ENCODE data around the gene CAPN11.
"Not testable (repeated sequence)": the region's sequence is repeated elsewhere in the genome, so short reads cannot be mapped to it uniquely, and the experiment has no call there.

Gene CAPN11

DNA sequence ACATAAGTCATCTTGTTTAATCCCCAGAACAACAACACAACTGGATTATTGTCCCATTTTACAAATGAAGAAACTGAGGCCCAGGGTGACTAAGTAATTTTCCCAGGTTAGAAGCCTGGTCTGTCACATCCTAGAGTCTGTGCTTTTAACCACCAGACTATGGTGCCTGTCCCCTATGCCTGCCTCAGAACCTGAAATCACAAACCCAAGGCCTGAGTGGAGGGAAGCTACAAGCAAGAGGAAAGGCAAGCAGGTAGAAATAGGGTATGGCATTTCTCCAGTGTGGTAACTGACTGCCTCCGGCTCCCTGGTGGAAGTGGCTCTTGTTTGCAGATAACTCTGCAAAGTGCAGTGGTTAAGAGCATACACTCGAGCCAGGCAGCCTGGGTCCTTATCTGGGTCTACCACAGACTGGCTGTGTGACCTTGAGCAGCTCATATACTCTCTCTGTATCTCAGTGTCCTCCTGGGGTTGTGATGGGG is 28.7 kb upstream of the CAPN11 start:
- no peak for DNase-seq (ENCODE audit: low read depth in 2 of 3, low spot score in 1 of 3)

DNA sequence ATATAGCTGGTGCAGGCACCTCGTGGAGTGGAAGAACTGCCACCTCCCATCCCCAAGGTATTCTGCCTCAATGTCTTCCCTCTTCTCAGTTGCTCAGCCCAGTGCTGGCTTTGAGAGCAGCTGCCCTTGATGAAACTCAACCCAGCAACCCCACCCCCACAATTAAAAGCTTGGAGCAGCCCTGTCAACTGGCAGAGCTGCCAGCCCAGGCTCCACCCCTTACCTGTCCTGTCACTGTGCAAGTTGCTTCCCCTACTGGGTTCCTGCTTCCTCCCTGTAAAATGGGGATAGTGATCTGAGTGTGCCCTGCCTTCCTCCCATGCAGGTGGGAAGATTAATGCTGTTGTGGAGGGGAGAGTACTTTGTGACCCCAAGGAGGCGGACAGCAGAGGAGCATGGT is 26.7 kb upstream of the CAPN11 start:
- DNase-seq (ENCODE audit: low read depth in 2 of 3, low spot score in 1 of 3), result no peak

DNA sequence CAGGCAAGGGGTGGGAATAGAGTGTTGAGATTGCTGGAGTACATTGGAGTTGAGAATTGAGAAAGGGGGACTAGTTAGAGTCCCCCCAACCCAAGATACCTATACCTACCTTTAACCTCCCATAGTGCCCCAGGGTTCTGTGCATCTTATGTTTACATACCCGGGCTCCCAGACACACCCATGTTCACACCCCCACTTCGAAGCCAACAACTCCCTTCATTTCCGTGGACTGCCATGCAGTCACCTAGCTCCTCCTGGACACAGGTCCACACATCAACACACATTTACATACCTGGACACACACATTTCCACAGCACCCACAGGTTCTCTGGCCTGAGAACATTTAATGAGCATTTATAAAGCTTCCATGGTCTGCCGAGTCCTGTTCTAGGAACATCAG is 26.1 kb upstream of the CAPN11 start:
- DNase-seq (ENCODE audit: low read depth in 2 of 3, low spot score in 1 of 3), result no peak

DNA sequence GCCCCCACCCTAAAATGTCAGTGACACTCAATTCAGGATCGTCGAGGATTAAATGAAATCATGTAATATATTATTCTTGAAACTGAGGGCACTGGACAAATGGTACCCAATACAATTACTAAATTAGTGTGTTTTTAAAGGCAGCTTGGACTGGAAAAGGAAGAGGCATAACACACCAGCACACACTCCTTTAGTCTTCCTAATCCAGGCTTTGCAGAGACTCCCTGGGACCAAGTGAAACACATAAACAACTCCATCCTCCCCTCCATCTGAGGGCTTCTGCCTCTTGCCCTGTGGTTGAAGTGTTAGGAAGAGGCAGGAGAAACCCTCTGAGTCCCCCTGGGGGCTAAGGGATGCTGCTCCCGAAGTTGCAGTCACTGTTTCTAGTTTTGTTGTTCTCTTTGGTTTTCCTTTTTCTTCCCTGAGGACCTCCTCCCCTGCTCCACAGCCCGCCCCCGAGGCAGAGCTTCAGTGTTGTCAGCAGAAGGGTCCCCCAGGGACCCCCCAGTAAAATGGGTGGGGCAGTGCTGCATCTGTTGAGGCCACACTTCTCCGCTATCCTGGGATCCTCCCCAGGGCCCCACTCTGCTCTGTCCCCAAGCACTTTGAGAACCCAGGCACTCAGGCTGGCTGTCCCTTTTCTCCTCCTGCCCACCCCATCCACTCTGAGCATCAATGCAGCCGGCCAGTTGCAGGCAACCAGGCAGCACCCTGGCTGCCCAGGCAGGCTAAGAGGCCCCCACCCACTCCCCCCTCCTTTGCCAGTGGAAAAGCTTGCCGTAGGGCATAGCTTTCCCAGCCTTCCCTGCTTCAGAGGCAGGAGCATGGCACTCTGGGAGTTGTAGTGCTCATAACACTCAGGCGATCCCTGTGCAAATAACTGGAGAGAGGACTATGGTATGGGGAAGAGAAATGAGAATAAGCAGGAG is 25.4 kb upstream of the CAPN11 start:
- DNase-seq (ENCODE audit: low read depth in 2 of 3, low spot score in 1 of 3), result no peak

DNA sequence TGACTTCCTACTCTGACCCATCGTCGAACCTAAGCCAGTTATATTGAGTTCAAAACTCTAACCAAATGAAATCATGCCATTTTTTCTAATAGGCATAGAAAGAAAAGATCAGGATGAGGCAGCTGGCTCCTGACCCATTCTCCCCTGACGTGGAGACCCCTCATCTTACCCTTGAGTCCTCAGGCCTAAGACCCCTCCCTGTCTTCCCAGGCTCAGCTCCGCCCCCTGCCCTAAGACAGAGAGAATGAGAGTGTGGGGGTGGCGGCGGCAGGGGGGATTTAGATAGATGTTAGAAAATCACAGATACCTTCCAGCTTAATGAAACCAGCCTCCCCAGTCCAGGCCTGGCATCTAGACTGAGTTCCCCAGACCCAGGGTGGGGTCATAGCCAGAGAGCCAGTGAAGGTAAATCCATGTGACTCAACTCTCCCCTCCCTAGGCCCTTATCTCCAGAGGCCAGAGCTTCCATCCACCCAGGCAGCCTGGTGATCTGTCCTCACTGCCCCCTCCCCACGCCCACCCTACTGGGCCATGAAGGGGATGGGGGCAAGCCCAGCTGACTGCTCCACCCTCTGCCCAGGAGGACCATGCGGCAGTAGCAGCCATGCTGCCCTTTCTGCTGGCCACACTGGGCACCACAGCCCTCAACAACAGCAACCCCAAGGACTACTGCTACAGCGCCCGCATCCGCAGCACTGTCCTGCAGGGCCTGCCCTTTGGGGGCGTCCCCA is 24.5 kb upstream of the CAPN11 start:
- DNase-seq (ENCODE audit: low read depth in 2 of 3, low spot score in 1 of 3), result no peak

DNA sequence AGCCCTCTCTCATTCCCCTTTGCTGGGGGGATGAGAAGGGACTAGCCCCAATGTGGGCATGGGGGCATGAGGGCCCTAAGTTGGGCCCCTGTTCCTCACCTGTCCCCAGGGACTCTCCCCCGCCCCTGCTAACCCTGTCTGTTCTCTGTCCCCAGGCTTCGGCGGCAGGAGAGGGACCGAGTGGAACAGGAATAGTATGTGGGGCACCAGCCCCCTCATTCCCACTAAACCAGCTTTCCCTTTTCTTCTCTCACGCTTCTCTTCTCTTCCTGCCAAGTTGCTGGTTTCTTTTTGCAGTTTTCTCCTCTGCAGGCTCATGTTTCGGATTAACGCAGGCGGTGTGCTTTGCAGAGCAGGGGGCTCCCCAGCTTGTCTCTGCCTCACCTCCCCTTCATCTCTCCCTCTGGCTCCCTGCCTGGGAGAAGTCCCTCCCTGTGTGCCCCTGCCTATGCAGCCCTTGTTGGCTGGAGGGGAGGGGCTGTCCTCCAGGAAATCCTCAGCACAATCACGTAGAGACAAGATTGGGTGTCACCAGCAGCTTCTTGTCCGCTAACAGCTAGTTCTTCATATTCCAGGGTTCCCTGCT is 23.4 kb upstream of the CAPN11 start:
- DNase-seq (ENCODE audit: low read depth in 2 of 3, low spot score in 1 of 3), result no peak

DNA sequence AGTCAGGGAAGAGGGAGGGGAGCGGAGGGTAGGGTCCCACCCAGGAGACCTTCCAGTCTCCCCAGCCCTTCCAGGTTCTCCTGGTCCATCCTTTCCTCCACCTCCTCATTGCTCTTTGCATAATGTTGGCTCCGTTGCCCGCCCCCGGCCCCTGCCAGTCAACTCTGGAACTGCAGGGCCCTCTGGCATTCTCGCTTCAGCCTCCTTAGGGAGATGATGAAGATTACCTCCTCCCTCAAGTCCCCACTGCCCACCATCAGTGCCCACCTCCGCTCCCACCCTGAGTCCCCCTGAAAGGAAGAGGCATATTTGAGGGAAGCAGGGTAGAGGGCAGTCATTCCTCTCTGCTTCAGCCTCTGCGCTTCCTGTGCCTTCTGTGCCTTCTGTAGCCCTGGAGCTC is 22.7 kb upstream of the CAPN11 start:
- no peak for DNase-seq (ENCODE audit: low read depth in 2 of 3, low spot score in 1 of 3)

DNA sequence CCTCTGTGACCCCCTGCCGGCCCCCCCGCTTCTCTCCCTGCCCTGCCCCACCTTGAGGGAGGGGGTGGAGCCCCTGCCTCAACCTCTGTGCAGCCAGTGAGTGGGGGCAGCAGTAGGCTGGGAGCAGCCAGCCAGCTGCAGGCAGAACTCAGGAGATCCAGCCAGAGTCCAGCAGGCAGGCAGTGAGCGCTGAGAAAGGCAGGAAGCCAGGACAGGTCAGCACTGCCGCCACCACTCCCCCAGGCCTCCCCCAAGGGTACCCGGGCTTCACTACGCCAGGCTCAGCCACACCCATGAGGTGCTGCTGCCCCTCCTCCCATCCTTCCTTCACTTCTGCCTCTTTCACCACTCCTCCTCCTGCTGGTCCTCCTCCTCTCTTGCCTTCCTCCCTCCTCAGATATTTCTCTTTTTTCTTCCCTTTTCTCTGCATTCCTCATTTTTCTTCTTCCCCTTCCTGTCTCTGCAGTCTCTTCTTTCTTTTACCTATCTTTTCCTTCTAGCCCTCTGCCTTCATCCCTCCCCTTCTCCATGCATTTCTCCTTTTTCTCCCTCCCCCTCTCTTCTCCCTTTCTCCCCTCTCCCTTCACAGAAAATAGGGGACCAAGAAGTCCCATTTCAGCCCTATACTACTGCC is 19.8 kb upstream of the CAPN11 start:
- DNase-seq (ENCODE audit: low read depth in 2 of 3, low spot score in 1 of 3), result no peak

DNA sequence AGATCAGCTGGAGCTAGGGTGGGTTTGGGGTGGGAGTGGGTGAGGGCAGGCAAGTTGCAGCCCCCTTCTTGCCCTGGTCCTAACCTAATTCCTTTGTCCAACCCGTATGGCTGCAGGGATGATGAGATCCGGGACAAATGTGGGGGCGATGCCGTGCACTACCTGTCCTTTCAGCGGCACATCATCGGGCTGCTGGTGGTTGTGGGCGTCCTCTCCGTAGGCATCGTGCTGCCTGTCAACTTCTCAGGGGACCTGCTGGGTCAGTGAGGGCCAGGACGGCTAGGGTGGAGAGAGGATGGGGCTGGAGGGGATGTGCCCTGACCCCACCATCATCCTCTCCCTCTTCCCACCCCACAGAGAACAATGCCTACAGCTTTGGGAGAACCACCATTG is 19.3 kb upstream of the CAPN11 start:
- no peak for DNase-seq (ENCODE audit: low read depth in 2 of 3, low spot score in 1 of 3)

DNA sequence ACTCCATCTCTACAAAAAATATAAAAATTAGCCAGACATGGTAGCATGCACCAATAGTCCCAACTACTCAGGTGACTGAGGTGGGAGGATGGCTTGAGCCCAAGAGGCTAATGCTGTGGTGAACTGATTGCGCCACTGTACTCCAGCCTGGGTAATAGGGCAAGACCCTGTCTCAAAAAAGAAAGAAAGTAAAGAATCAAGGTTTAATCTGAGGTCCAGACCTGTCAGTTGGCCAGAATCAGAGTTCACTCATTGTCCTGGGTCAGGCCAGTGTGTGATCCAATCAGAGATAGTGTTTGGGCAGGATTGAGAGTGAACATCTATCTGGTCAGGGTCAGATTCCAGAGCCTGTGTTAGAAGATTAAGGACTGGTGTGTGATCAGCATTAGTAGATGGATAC is 15.8 kb upstream of the CAPN11 start:
- no peak for DNase-seq (ENCODE audit: low read depth in 2 of 3, low spot score in 1 of 3)

DNA sequence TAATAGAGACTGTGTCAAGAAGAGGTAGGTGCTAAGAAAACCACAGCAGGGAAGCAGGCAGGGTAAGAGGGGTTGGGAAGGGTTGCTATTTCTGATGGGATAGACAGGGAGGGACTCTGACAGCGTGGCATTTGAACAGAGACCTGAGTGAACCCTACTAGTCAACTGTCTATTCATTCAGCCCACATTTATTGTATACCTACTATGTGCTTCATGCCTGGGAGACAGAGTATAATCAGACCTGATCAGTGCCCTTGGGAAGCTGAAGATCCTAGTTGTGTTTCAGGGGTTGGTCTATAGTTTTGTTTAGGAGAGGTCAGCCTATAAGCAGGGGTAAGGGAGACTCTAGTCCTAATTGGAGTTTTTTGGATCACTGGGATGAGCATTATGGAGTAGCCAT is 14.9 kb upstream of the CAPN11 start:
- no peak for DNase-seq (ENCODE audit: low read depth in 2 of 3, low spot score in 1 of 3)

DNA sequence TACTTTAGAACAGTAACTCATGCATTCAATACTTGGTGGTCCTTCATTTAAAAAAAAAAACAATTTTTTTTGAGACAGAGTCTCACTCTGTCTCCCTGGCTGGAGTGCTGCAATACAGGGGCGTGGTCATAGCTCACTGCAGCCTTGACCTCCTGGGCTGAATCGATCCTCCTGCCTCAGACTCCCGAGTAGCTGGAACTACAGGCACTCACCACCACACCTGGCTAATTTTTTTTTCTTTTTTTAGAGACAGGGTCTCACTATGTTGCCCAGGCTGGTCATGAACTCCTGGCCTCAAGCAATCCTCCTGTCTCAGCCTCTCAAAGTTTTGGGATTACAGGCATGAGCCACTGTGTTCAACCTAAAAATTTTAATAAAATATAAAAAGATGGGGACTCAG is 14.1 kb upstream of the CAPN11 start:
- DNase-seq (ENCODE audit: low read depth in 2 of 3, low spot score in 1 of 3), result not testable (repeated sequence)

DNA sequence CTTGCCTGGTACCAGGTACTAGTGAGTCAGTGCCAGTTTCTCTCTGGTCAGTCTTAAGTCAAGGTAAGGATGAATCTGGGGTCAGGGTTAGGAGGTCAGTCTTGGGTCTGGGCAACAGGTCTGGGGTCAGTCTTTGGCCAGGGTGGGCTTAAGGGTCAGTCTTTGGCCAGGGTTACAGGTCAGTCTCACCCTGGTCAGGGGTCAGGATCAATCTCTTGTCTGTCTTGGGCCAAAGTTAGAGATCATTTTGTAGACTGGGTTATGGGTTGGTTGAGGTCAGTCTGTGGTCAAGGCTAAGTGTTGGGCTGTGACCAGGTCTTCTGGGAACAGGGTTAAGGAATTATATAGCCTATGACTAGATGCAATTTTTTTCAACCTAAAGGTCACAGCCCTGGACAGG is 12.8 kb upstream of the CAPN11 start:
- no peak for DNase-seq (ENCODE audit: low read depth in 2 of 3, low spot score in 1 of 3)

DNA sequence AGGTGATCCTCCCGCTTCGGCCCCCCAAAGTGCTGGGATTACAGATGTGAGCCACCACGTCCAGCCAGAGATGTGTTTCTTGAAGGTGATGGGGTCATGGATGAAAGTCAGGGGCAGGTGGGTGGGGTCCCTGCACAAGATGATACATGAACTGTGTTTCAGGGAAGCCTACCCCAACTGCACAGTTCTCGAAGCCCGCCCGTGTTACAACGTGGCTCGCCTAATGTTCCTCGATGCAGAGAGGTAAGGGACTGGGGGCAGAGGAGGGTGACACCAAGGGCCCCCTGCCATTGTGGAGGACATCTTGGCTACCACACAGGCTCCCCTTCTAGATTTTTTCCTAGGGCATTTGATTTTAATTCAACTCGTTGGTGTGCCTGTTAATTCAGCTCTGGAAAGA is 11.9 kb upstream of the CAPN11 start:
- DNase-seq (ENCODE audit: low read depth in 2 of 3, low spot score in 1 of 3), result no peak

DNA sequence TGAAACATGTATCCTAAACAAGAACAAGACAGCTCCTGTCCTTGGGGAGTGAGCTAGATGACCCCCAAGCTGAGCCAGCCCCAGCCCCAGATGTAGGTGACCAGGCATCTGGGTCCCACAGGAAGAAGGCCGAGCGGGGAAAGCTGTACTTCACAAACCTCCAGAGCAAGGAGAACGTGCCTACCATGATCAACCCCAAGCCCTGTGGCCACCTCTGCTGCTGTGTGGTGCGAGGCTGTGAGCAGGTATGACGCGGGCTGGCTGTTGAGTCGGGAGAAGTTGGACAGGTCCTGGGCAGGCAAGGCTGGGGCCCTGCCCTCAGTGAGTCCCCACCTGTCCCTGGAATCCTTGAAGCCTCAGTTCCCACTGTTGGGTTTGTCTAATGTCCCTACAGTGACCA is 11.4 kb upstream of the CAPN11 start:
- no peak for DNase-seq (ENCODE audit: low read depth in 2 of 3, low spot score in 1 of 3)

DNA sequence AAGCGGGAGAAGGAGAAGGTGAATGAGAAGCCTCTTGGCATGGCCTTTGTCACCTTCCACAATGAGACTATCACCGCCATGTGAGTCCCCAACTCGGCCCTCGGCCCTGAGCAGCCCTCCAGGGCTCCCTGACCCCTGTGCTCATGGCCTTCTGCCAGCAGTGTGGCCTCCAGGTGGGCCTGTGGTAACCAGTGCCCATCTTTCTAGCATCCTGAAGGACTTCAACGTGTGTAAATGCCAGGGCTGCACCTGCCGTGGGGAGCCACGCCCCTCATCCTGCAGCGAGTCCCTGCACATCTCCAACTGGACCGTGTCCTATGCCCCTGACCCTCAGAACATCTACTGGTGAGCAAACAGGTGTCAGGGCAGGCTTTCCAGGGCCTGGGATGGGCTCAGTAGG is 10.3 kb upstream of the CAPN11 start:
- DNase-seq (ENCODE audit: low read depth in 2 of 3, low spot score in 1 of 3), result no peak

DNA sequence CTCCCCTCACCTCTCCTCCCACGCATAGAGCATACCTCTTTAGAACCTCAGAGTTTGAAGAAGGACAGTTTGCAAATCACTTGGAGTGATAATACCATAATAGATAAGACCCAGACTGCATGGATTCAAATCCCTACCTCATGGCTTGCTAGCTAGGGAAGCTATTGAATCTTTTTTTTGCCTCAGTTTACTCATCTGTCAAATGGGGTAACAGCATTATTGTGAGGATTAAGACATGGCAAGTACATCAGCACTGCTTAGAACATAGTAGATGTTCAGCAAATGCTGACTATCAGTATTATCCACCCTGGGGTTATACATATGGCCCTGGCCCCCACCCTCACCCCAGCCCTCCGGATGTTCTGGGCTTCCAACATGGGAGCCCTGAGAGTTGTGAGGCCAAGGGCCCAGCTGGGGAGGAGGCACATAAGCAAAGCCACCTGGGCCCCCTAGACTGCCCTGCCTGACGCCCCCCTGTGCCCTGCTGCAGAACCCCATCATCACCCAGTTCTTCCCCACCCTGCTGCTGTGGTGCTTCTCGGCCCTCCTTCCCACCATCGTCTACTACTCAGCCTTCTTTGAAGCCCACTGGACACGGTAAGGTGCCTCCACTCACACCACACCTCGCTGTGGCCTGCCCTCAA is 9.1 kb upstream of the CAPN11 start:
- DNase-seq (ENCODE audit: low read depth in 2 of 3, low spot score in 1 of 3), result no peak

DNA sequence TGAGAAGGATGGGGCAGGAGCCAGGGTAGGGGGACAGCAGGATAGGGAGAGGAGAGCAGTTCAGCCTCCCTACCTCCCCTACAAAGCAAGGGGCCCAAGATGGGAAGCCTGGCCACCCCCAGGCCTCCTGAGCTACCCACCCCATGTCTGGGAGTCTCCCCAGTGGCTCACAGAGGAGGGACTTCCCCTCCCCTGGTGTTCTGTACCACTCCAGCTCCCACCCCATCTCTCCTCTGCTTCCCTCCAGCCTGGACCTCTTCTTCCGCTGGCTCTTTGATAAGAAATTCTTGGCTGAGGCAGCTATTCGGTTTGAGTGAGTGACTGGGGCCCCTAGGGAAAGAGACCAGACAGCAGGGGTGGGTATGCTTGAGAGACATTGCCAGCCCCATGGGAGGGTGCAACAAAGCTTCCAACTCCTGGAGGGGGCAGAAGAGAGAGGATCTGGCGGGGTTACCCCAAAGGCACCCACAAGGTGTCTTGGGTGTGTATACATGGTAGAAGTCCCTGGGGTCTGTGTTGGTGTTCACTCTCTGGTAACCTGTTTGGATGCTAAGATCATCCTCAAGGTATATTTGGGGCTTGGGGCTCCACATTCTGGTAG is 8.2 kb upstream of the CAPN11 start:
- no peak for DNase-seq (ENCODE audit: low read depth in 2 of 3, low spot score in 1 of 3)

DNA sequence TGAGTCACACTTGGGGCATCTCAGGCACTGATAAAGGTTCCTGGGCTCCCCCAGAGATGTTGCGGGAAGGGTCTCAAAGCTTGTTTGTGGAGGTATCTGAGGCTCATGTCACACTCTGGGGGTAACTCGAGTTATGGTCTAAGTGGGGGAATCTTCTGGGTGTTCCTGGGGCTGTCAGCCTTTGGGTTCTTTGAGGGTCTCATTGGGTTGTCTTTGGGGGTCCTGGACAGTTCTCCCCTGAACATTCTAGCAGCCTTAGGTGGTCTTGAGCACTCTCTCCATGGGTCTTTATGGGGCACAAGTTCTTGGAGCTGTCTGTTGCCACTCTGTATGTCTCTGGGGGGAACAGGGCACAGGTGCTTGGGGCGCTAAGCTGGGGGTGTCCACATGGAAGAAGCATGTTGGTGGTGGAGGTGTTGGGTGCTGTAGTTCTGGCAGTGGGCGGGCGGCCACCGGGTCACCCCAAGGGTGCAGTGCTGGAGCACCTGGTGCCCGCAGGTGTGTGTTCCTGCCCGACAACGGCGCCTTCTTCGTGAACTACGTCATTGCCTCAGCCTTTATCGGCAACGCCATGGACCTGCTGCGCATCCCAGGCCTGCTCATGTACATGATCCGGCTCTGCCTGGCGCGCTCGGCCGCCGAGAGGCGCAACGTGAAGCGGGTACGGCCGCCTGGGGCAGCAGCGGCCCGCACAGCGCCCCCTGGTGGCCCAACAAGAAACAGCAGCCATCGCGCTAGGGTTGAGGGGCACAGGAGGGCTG is 7.1 kb upstream of the CAPN11 start:
- DNase-seq (ENCODE audit: low read depth in 2 of 3, low spot score in 1 of 3), result peak; percentile 65 to 80 (median 73)

DNA sequence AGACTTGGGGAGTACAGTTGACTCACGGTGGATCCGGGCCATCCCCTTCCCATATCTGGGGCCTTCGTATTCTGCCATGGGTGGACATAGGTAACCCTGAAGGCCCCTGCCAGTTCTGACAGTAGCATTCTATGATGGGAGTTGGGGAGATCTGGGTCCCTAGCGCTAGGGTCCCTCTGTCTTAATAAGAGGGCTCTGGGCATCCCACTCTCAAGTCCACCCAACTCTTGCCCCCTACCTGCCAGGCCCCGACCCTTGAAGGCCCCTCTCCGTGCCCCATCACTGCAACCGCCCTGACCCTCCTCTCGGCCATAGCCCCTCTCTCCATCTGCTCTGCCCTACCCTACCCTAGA is 6.5 kb upstream of the CAPN11 start:
- no peak for DNase-seq (ENCODE audit: low read depth in 2 of 3, low spot score in 1 of 3)

Measured in stimulated activated CD4-positive, alpha-beta T cell treated with anti-CD3 and anti-CD28 coated beads, Interleukin-12 subunit alpha, Interleukin-12 subunit beta, amount 100 ng/mL, for 48 hours (primary cell).